ENCODE data around the gene CYGB. TPM values are rescaled to one million over a fixed set of nuclear protein-coding genes. Genes with fewer than 3 reads are reported as not detected.

The CYGB gene
- total RNA-seq, 4 donors from 2014 or later: 12.6 to 23.2 (median 18.8) TPM

DNA sequence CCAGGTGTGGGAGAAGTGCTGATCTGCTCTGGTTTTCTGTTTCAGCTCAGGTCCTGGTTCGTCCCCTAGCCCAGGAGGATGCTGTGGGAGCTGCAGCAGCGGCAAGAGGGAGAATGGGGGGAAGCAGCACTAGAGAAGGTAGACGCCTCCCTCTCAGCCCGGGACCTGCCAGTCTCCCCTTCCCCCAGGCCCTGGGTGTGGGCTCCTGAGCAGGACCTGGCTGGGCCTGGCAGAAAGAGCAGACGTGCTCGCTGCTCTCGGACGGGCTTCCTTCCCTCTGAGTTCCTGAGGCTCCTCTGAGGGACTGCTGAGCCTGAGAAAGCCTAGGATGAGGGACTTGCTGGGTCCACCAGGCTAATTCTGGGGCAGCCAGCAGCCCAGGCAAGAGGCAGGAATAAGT lies 5.5 kb upstream of the CYGB start:
- Histone ChIP-seq H3K9me3 (no peaks in the 10 kb centered on the region), H3K4me3 (no peak overlapping the region), H3K36me3 (no peaks in the 10 kb centered on the region), H3K4me1 (peaks cover 0 to 80% (median 37%) of the 10 kb centered on the region in 3 donors), H3K27ac (no peak overlapping the region), H3K27me3 (peaks cover 28% of the 10 kb centered on the region)
- no peak for ATAC-seq
- TF ChIP-seq POLR2AphosphoS5 (IDR thresholded peaks at IDR 0.05) (no peak), EP300 (IDR thresholded peaks at IDR 0.05) (no peak), POLR2A (IDR thresholded peaks at IDR 0.05) (no peak)
- TF ChIP-seq, protein P1, sequence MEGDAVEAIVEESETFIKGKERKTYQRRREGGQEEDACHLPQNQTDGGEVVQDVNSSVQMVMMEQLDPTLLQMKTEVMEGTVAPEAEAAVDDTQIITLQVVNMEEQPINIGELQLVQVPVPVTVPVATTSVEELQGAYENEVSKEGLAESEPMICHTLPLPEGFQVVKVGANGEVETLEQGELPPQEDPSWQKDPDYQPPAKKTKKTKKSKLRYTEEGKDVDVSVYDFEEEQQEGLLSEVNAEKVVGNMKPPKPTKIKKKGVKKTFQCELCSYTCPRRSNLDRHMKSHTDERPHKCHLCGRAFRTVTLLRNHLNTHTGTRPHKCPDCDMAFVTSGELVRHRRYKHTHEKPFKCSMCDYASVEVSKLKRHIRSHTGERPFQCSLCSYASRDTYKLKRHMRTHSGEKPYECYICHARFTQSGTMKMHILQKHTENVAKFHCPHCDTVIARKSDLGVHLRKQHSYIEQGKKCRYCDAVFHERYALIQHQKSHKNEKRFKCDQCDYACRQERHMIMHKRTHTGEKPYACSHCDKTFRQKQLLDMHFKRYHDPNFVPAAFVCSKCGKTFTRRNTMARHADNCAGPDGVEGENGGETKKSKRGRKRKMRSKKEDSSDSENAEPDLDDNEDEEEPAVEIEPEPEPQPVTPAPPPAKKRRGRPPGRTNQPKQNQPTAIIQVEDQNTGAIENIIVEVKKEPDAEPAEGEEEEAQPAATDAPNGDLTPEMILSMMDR (IDR thresholded peaks at IDR 0.05): no peak
- 90% methylated on average over 2 of the region's 8 CpGs; no CpG with 5 or more reads in 1 of the 2 donors for WGBS, 2 donors (ENCODE audit: low coverage in 1 of 2)

DNA sequence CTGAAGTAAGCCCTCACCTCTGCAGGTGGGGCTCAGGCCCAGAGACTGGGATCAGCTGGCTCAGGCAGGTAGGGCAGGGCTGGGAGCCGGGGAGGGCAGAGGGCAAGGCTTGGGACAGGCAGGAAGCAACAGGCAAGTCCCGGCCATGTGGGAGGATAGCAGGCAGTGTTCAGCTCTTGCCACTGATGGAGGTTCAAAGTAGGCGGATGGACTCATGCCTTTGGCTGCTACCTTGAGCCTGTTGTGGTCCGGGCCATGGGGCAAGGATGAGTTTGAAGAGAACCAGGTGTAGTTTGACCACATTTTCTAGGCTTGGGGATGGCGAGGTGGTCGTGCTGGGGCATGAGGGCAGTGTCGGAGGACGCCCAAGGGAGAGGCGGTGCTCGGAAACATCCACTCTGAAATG lies 5.1 kb upstream of the CYGB start:
- H3K36me3 ChIP-seq: no peaks in the 10 kb centered on the region
- no peak overlapping the region for H3K4me3 ChIP-seq
- WGBS, 2 donors (ENCODE audit: low coverage in 1 of 2): 72% methylated on average over 3 of the region's 10 CpGs; no CpG with 5 or more reads in 1 of the 2 donors
- no peak for ATAC-seq
- peaks cover 0 to 84% (median 40%) of the 10 kb centered on the region in 3 donors for H3K4me1 ChIP-seq
- H3K27me3 ChIP-seq: peaks cover 32% of the 10 kb centered on the region
- H3K9me3 ChIP-seq: no peaks in the 10 kb centered on the region
- H3K27ac ChIP-seq: no peak overlapping the region
- TF ChIP-seq POLR2AphosphoS5 (IDR thresholded peaks at IDR 0.05) (no peak), EP300 (IDR thresholded peaks at IDR 0.05) (no peak), POLR2A (IDR thresholded peaks at IDR 0.05) (no peak)
- TF ChIP-seq, protein P1 (IDR thresholded peaks at IDR 0.05): no peak

DNA sequence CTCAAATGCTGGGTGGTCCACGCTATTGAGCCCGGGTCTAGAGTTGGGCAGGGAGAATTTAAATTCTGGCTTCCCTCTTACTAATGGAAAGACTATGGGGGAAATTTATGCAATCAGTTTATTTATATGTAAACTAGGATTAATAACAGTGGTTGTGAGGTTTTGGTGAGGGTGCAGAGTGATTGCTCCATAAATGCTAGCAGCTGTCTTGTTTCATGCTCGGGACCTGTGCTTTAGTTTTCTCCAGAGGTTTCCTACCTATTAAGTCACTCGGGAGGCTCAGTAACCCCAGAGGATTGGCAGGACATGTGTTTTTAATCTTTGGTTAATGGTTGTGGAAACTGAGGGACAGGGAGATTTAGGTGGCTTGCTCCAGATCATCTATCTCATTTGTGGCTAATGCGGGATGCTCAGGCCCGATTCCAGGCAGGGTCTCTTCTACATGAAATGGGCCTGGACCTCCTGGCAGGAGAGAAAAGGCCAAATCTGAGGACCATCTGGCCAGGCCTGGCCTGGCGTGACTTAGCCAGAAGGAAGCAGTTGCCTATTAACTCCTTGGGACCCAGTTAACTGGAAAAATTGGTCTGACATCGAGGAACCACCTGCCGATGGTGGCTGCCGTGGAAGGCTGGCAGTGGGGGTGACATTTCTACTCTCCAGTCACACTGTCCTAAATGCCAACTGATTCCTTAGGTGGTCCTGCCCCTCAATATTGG lies 4.4 kb upstream of the CYGB start:
- Histone ChIP-seq H3K9me3 (no peaks in the 10 kb centered on the region), H3K27ac (peak overlapping the region in 1 of 4 donors; percentile 55), H3K4me3 (no peak overlapping the region), H3K27me3 (peaks cover 39% of the 10 kb centered on the region), H3K36me3 (no peaks in the 10 kb centered on the region), H3K4me1 (peaks cover 0 to 85% (median 41%) of the 10 kb centered on the region in 3 donors)
- 70 to 80% methylated on average over 2 to 6 of the region's 10 CpGs for WGBS, 2 donors (ENCODE audit: low coverage in 1 of 2)
- no peak for TF ChIP-seq POLR2AphosphoS5 (IDR thresholded peaks at IDR 0.05)
- TF ChIP-seq, protein P1 (IDR thresholded peaks at IDR 0.05): no peak
- no peak for TF ChIP-seq POLR2A (IDR thresholded peaks at IDR 0.05)
- TF ChIP-seq EP300 (IDR thresholded peaks at IDR 0.05): no peak
- ATAC-seq: no peak

DNA sequence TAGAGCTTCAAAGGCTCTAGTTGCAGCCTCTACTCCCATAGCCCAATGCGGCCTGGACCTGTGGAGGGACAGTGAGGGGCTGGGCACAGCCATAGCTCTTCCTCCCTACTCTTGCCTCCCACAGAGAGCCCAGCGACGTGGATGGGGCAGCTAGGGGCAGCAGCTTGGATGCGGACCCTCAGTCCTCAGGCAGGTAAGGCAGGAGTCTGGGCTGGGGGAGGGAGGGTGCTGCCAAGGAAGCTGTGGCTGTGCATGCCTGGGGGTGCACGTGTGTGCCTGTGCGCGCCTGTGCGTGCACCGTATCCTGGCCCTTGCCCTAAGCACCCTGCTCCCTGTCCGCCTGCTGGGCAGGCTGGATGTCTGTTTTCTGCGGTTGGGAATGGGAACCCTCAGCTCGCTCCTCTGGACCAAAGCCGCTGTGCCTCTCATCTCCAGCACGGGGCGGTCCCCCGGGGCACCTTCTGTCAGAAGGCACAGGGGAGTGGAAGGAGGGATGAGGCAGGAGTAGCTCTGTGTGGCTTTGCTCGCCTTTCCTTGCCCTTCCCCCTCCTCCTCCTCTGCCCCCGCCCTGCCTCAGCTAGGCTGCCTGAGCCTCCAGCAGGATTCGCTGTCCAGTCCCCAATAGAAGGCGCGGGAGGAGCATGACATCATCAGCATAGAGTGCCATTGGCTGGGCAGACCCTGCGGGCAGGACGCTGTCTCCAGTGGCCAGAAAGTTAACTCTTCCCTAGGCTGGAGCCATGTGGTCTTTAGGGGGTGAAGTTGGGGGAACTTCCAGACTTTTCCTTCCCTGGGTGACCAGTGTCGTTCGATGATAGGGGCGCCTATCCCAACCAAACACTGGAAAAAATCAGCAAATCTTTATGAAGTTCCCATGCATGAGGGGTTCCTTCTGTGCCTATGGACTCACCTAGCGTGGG lies 3.1 kb upstream of the CYGB start:
- TF ChIP-seq POLR2AphosphoS5 (IDR thresholded peaks at IDR 0.05): no peak
- TF ChIP-seq POLR2A (IDR thresholded peaks at IDR 0.05): no peak
- TF ChIP-seq, protein P1 (IDR thresholded peaks at IDR 0.05): peak in 3 of 4 experiments; percentile 21 to 47 (median 36)
- TF ChIP-seq EP300 (IDR thresholded peaks at IDR 0.05): no peak
- 0% methylated on average over 1 of the region's 27 CpGs; no CpG with 5 or more reads in 1 of the 2 donors for WGBS, 2 donors (ENCODE audit: low coverage in 1 of 2)
- Histone ChIP-seq H3K4me3 (peak overlapping the region; percentile 24 to 50), H3K27ac (peak overlapping the region in 3 of 4 donors; percentile 55 to 75 (median 71)), H3K36me3 (no peaks in the 10 kb centered on the region), H3K4me1 (peaks cover 0 to 92% (median 41%) of the 10 kb centered on the region in 3 donors), H3K27me3 (peaks cover 51% of the 10 kb centered on the region), H3K9me3 (no peaks in the 10 kb centered on the region)
- ATAC-seq: peak; percentile 98

Measured in gastroesophageal sphincter (tissue), 4 donors.